GM21825 (cell line): ENCODE results near the gene SRBD1.

Experiments
- ATAC-seq: cut with Tn5 transposase; IDR thresholded peaks from one replicate; pipeline ENCODE4 v1.9.1; 2021; ENCODE audit warnings: mild to moderate bottlenecking, moderate library complexity; ENCODE audit not compliant: unreplicated experiment

Gene SRBD1

GRCh38 chr2:45602624-45603023, 8.4 kb downstream of the SRBD1 start:
- no peak for ATAC-seq

DNA sequence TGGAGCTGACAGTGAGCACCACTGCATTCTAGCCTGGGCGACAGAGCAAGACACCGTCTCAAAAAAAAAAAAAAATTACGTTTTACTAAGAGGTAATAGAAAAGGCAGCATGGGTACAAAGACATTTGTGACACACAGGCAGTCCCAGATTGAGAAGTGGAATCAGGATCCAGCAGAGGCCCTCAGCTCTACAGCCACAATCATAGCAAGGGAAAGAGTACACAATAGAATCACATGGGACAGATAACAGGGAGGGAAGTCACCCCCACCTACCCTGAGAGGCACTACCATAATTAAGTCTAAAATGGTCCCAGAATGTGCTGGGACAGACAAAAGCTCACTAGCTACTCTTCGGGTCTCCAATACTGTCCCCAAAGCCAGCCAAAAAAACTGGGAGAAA, 12.5 kb downstream of the SRBD1 start:
- no peak for ATAC-seq

GRCh38 chr2:45596761-45597160, 14.3 kb downstream of the SRBD1 start:
- ATAC-seq = no peak

- no peak for ATAC-seq
These were observed 15.2 kb downstream of the SRBD1 start for GRCh38 chr2:45595721-45596435.

- ATAC-seq = no peak
These were observed 20.0 kb downstream of the SRBD1 start for GRCh38 chr2:45591073-45591472.

DNA sequence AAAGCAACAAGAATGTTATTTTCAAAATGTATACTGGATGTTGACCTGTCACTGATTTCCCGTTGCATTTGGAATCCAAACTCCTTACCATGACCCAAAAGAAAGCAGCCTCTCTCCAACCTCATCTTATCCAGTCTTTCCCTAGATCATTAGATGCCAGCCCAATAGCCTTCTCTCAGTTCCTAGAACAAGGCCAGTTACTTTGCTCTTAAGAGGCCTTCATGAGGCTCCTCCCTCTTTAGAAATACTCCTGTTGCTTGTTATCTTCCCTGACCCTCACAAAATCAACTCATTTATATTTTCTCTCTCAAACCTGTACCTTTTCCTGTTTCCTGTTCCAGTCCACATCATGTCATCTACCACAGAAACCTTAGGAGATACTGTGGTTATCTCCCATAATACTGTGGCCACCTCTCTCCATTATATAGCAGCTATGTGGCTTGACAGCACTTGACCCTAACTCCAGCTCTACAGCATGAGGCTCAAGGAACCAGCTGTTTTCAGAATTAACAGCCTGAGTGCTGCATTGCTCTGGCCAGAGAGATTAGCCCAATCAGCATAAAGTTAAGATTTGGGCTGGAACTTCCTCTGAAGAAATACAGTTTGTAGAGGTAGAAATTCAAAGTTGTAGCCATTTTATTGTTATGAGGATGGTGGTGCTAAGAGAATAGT, 22.8 kb downstream of the SRBD1 start:
- ATAC-seq = no peak

- ATAC-seq = no peak
These were observed 24.5 kb downstream of the SRBD1 start for GRCh38 chr2:45586600-45586999.

DNA sequence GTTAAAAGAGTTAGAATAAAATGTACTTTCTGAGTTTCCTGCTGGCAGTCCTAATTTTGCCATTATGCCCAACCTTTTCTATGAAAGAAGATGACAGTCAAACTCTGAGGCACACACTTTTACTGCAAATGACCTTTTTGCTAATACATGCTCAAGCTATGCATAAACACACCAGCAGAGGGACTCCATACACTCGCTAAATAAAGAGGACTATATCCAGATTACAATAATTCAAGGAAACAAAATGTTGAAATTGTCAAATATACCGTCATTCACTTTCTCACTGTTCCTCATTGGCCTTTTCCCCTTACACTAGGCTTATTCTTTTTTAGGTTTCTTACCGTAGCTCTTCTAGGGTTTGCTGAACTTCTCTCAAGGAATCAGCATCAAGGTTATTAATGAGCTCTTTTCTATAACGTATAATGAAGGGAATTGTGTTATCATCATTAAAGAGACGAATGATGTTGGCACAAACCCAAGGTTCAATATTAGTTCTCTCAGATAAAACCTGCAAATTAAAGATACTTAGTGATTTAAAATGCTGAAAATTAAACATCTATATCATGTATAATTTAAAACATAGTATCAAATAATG, 25.7 kb downstream of the SRBD1 start:
- ATAC-seq = no peak

DNA sequence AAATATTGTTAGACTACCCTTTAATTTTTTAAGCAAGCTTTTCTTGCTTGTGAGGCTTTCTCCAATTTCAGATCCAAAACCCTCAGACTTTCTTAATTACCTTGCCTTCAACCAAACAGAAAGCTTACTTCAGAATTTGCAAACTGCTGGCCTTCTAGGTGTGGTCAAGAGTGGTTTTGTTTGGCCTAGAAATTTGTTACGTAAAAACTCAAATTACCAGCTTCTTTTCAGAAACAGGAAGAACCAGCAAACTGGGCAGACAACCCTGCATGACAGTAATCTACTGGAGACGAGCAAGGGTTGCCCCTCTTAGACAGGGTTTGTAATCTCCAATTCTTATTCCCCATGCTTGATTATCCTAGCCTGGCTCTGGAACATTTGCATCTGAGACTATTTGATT, 27.1 kb downstream of the SRBD1 start:
- no peak for ATAC-seq

DNA sequence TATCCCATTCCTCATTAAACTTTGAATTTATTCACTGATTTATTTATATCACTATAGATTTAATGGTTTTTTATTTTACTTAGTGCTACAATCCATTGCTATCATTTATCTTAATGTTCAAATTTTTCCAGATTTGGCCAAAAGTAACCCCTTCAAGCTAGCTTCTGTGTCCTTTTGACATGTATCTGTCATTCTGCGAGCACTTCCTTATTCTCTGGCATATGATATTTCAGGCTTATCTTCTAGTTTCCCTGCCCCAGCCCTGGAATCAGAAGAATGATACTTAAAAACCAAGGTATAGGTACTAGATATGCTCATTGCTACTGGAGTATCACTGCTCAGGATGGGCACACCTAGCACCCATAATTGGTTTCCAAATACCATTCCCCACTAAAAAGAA, 28.5 kb downstream of the SRBD1 start:
- ATAC-seq = no peak

DNA sequence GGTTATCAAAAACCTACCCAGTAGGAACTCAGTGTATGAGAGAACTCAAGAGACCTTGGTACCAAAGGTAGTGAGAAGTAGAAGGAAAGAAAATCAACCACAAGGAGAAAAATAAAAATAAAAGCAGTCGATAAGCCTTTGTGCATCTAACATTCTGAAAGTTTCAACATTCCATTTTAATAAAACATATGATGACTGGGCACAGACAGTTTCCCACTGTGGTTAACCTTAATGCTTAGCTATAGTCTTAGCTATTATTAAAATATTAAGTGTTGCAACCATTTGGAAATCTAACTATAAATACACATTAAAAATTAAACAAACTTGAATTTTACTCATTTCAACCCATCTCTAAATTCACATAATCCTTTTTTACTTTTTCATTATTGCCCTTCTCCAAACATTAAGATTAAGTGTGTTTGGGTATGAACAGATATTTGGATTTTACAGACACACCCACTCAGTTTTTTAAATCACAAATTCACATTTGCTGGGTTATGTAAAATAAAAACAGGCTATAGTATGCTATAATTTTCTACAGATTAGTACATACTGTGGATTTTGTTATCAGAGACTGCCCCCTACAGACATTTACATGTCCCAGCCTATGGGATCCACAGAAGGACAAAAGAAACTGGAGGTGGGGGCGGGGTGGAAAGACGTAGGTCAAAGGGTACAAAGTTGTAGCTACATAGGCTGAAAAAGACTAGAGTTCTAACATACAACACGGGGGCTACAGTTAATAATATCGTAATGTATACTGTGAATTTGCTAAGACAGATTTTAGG, 32.8 kb downstream of the SRBD1 start:
- no peak for ATAC-seq

- ATAC-seq = no peak
These were observed 33.6 kb downstream of the SRBD1 start for GRCh38 chr2:45577441-45577840.

DNA sequence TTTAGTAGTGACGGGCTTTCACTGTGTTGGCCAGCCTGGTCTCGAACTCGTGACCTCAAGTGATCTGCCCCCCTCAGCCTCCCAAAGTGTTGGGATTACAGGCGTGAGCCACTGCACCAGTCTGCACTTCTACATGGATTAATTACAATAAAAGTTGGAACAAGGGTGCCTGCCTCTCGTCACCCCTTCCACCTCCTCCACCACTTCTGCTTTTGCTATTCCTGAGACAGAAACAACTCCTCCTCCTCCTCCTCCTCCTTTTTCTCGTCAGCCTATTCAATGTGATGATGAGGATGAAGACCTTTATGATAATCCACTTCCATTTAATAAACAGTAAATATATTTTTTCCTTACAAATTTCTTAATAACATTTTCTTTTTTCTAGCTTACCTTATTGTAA, 35.2 kb downstream of the SRBD1 start:
- ATAC-seq = no peak

DNA sequence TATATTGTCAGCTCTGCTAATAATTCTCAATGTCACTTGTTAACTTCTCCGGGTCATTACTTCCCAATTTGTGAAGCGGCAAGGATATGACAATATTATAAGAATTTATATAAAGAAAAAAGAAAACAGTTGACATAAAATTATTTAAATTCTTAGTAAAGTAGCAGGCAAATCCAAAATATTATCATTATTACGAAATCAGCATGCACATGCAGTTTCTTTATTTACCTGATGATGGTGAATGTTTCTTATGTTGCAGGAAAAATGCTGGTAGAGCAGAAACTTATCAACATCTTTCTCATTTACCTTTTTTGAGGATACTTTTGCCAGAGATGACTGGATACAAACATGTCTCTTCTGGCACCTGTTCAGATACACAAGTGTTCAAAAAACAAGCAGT, 38.1 kb downstream of the SRBD1 start:
- ATAC-seq = no peak

DNA sequence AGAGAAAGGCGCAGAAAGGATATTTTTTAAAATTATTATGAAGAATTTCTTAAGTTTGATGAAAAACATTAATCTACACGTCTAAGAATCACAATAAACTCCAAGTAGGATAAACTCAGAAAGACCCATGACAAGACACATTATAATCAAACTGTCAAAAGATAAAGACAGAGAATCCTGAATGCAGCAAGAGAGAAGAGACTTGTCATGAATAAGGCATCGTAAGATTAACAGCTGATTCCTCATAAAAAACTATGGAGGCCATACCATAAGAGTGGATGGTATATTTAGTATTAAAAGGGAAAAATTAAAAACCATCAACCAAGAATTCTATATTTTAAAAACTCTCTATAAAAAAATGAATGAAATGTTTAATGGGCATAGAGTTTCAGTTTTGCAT, 39.1 kb downstream of the SRBD1 start:
- ATAC-seq = no peak

DNA sequence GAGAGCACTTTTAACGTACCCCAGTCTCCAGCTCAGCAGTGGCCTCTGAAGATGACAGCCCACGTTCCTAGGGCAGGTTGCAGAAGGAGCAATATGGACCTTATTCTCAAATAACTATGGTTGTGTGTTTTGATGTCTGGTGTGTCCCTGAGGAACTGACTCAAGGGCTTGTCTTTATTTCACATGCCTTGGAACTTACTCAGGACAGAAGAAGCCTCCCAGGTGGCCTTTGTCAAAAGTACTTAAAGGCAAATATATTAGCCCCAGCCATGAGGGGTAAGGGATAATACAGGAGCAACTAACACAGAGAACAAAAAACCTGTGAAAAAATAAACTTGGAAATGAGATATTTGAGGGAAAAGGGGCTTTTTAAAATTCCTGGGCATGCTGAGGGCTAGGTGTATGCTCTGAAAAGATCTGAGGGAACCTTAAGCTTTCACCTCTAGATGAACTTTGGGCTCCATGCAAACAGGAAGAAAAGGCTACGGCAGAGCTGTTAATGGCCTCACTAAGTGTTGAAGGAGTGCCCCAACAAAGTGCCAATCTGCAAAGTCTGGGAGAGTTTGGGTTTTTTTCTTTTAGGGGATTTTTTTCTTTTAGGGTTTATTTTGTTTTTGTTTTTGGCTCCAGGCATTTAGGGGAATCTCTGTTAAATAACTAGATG, 40.3 kb downstream of the SRBD1 start:
- ATAC-seq = no peak

- no peak for ATAC-seq
These were observed 42.1 kb downstream of the SRBD1 start for GRCh38 chr2:45568935-45569334.

- peak; percentile 83 for ATAC-seq
These were observed 42.9 kb downstream of the SRBD1 start for GRCh38 chr2:45567974-45568789.

- ATAC-seq = peak; percentile 8
These were observed 43.6 kb downstream of the SRBD1 start for GRCh38 chr2:45567288-45567963.

GRCh38 chr2:45559436-45559835, 51.6 kb downstream of the SRBD1 start:
- ATAC-seq = no peak
